Heart right ventricle (tissue), 16 donors: ENCODE results near the gene SLC25A47. TPM values are rescaled to one million over a fixed set of nuclear protein-coding genes. Genes with fewer than 3 reads are reported as not detected.
"Not testable (repeated sequence)": the region's sequence is repeated elsewhere in the genome, so short reads cannot be mapped to it uniquely, and the experiment has no call there.

ENCODE experiments used
- ATAC-seq, 8 donors: fragments of 200-7000 bp; cut with Tn5 transposase; one replicate each; pipeline ENCODE4 v1.9.1; 2020; ENCODE audit warnings: mild to moderate bottlenecking in 8 of 8, moderate library complexity in 8 of 8, moderate number of reproducible peaks in 1 of 8
- DNase-seq, 2 donors: peaks; one replicate each; pipeline ENCODE4 v3.0.0-alpha.2; 2020
- H3K27ac ChIP-seq, 10 donors: fragments of 200-600 bp; sonication (generic) in 2 of 10; one replicate each; pipeline versions ENCODE4 v1.5.0 to v1.8.0; 2020 to 2022; ENCODE audit warnings: mild to moderate bottlenecking in 3 of 10
- H3K27me3 ChIP-seq, 7 donors: fragments of 200-600 bp; one replicate each; pipeline ENCODE4 v1.8.0; 2021 to 2022; ENCODE audit warnings: mild to moderate bottlenecking in 2 of 7
- H3K36me3 ChIP-seq, 9 donors: fragments of 200-600 bp; sonication (generic) in 1 of 9; one replicate each; pipeline versions ENCODE4 v1.5.0 to v1.8.0; 2020 to 2022; ENCODE audit warnings: mild to moderate bottlenecking in 2 of 9
- H3K4me1 ChIP-seq, 9 donors: fragments of 200-600 bp; sonication (generic) in 1 of 9; one replicate each; pipeline versions ENCODE4 v1.5.0 to v1.8.0; 2020 to 2022; ENCODE audit warnings: mild to moderate bottlenecking in 4 of 9
- H3K4me3 ChIP-seq, 10 donors: fragments of 200-600 bp; sonication (generic) in 2 of 10; one replicate each; pipeline versions ENCODE4 v1.5.0 to v1.8.0; 2020 to 2022; ENCODE audit warnings: mild to moderate bottlenecking in 7 of 10, moderate library complexity in 2 of 10
- H3K9me3 ChIP-seq, 11 donors: fragments of 200-600 bp in 10 of 11; sonication (generic) in 2 of 11; one replicate each; pipeline versions ENCODE4 v1.5.0 to v1.8.0; 2013 to 2022; ENCODE audit warnings: mild to moderate bottlenecking in 2 of 11, control low read depth in 1 of 11, moderate library complexity in 1 of 11
- WGBS, 2 donors: extraction: QIAGEN DNeasy Blood & Tissue Kit; methylation state at CpG; one replicate each; pipeline ENCODE4 v1.1.7; 2013; ENCODE audit warnings: inconsistent platforms in 1 of 2; 5-methylcytosine and 5-hydroxymethylcytosine counted together
- intact Hi-C, 10 donors: fragments of 100-400 bp; cut with DNase I; formaldehyde crosslinking; loops; one replicate each; pipeline versions ENCODE4 v1.11.1 to v1.14.2; 2022
- polyA plus RNA-seq, 2 donors: library from polyadenylated mRNA; stranded (reverse); fragments of 200-250 nt; gene quantifications; one replicate each; pipeline ENCODE4 v1.2.3, GENCODE V29; 2013
- total RNA-seq, 10 donors: library from RNA; stranded (reverse); fragmentation: NEBNext Ultra II Directional in 3 of 10; extraction: Animal tissue kit (Norgen Biotek cat#: 25700) in 3 of 10; gene quantifications; one replicate each; pipeline versions ENCODE4 v1.2.1 to v1.2.4, GENCODE V29; 2021 to 2023
- TF ChIP-seq, protein P1 (sequence below), 9 donors: fragments of 200-600 bp; sonication (generic) in 2 of 9; IDR thresholded peaks; one replicate each; pipeline versions ENCODE4 v1.5.0 to v1.8.0; 2021 to 2022; ENCODE audit warnings: antibody characterized with exemption in 9 of 9, mild to moderate bottlenecking in 5 of 9, moderate library complexity in 1 of 9
- donor health status: Arrhythmogenic right ventricular cardiomyopathy.
- donor health status: ischemic (EF 13 %, LVEDD 7.1; RV severe dilation, severe dysfunction).
- donor health status: healthy with polysubstance abuse.
- donor health status: DM: no; HTN: yes; CAD: no.
- donor health status: DM: no; HTN: no; CAD: no.
- donor health status: ischemic (EF 25% LVEDD 6.9; RV normal size, moderate dysfunction).
- donor health status: ischemic (EF 25% LVEDD 5.7; RV mildly dilated, moderate dysfunction).
- donor health status: healthy.
- donor health status: DM: yes; HTN: yes; CAD: no.
- donor health status: Ischemic cardiomyopathy.
- donor health status: ischemic (EF 35%, LVEDD 5.7; RV mildly dilated, moderate dysfunction).
- donor health status: nonischemic (EF 11% LVEDD 7.7; RV severe dilation, severe dysfunction).
- donor health status: DM: yes; HTN: yes; CAD: no.
- donor health status: PGD.
- donor health status: ischemic (EF 29% LVEDD 5.4; RV normal size, mild dysfunction).
- donor health status: nonischemic (EF 23%, LVEDD 6.1; RV moderate dilation, normal function).

Gene SLC25A47
- total and polyA plus RNA-seq, 12 donors = not detected

GRCh38 chr14:100339766-100340422, 16.8 kb downstream of the SLC25A47 start:
- DNase-seq (no peak), ATAC-seq (peak in 4 of 8 donors; percentile 15 to 19 (median 16))
- intact Hi-C loops = no loop called here
- Histone ChIP-seq H3K4me1 (peaks cover 6 to 37% (median 24%) of the 10 kb centered on the region in 9 donors), H3K9me3 (no peaks in the 10 kb centered on the region), H3K36me3 (peaks cover 0 to 90% (median 36%) of the 10 kb centered on the region in 9 donors), H3K27ac (peak overlapping the region in 6 of 10 donors; percentile 18 to 89 (median 61)), H3K27me3 (no peaks in the 10 kb centered on the region), H3K4me3 (no peak overlapping the region)
- WGBS, 2 donors = 78 to 80% methylated on average over 6 of the region's 6 CpGs
- TF ChIP-seq, protein P1, sequence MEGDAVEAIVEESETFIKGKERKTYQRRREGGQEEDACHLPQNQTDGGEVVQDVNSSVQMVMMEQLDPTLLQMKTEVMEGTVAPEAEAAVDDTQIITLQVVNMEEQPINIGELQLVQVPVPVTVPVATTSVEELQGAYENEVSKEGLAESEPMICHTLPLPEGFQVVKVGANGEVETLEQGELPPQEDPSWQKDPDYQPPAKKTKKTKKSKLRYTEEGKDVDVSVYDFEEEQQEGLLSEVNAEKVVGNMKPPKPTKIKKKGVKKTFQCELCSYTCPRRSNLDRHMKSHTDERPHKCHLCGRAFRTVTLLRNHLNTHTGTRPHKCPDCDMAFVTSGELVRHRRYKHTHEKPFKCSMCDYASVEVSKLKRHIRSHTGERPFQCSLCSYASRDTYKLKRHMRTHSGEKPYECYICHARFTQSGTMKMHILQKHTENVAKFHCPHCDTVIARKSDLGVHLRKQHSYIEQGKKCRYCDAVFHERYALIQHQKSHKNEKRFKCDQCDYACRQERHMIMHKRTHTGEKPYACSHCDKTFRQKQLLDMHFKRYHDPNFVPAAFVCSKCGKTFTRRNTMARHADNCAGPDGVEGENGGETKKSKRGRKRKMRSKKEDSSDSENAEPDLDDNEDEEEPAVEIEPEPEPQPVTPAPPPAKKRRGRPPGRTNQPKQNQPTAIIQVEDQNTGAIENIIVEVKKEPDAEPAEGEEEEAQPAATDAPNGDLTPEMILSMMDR (IDR thresholded peaks at IDR 0.05) = no peak

DNA sequence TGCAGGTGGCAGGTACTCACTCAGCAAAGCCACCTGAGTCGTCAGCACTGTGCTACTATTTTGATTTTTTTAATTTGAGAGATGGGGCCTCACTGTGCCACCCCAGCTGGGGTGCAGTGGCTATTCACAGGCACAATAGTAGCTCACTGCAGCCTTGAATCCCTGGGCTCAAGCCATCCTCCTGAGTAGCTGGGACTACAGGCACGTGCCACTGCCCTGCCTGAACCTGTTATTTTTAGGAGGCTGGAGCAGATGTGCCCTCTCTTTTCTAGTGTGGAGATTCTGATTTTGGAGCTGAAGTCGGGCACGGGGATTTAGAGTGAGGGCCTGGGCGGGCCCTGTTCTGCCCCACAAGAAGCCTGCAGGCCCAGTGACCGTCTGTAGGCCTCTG, 17.3 kb downstream of the SLC25A47 start:
- WGBS, 2 donors = 63 to 69% methylated on average over 6 of the region's 6 CpGs
- no peaks in the 10 kb centered on the region for H3K9me3 ChIP-seq
- ATAC-seq (peak in 7 of 8 donors; percentile 22 to 68 (median 44)), DNase-seq (no peak)
- TF ChIP-seq, protein P1 (IDR thresholded peaks at IDR 0.05) = no peak
- H3K27ac ChIP-seq = peak overlapping the region in 9 of 10 donors; percentile 18 to 89 (median 63)
- peaks cover 0 to 84% (median 31%) of the 10 kb centered on the region in 9 donors for H3K36me3 ChIP-seq
- H3K4me1 ChIP-seq = peaks cover 6 to 37% (median 24%) of the 10 kb centered on the region in 9 donors
- intact Hi-C loops = no loop called here
- H3K4me3 ChIP-seq = no peak overlapping the region
- H3K27me3 ChIP-seq = no peaks in the 10 kb centered on the region

GRCh38 chr14:100341301-100342031, 18.3 kb downstream of the SLC25A47 start:
- 65 to 74% methylated on average over 8 of the region's 8 CpGs for WGBS, 2 donors
- peak; percentile 42 to 88 (median 80) for ATAC-seq

DNA sequence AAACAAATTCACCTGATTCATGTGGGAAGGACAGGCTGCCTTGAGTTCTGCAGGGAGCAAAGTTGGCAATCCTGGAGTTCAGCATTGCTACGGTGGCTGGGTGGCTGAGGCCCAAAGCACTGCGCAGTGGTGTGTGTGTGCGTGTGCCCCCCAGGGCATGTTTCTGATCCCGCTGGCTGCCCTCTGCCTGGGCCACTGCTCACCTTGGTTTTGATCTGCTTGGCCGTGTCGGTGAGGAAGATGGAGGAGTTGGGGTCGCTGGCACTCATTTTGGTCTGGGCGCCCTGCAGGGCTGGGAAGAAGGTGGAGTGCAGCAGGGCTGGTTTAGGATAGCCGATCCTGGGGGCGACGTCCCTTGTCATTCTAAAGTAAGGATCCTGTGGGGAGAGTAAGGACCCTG, 19.1 kb downstream of the SLC25A47 start:
- ATAC-seq (no peak), DNase-seq (no peak)
- H3K27ac ChIP-seq = peak overlapping the region in 4 of 10 donors; percentile 59 to 89 (median 70)
- no peak overlapping the region for H3K4me3 ChIP-seq
- intact Hi-C loops = no loop called here
- 95 to 98% methylated on average over 11 of the region's 11 CpGs for WGBS, 2 donors
- TF ChIP-seq, protein P1 (IDR thresholded peaks at IDR 0.05) = no peak
- H3K9me3 ChIP-seq = no peaks in the 10 kb centered on the region
- peaks cover 6 to 37% (median 24%) of the 10 kb centered on the region in 9 donors for H3K4me1 ChIP-seq
- H3K36me3 ChIP-seq = peaks cover 0 to 84% (median 35%) of the 10 kb centered on the region in 9 donors
- no peaks in the 10 kb centered on the region for H3K27me3 ChIP-seq

More at GRCh38 chr14:100341301-100342031, 18.3 kb downstream of the SLC25A47 start:
- DNase-seq = peak in 1 of 2 donors; percentile 43
- peak overlapping the region in 9 of 10 donors; percentile 18 to 89 (median 63) for H3K27ac ChIP-seq
- TF ChIP-seq, protein P1 (IDR thresholded peaks at IDR 0.05) = no peak
- H3K4me3 ChIP-seq = no peak overlapping the region
- no peaks in the 10 kb centered on the region for H3K27me3 ChIP-seq
- peaks cover 6 to 37% (median 24%) of the 10 kb centered on the region in 9 donors for H3K4me1 ChIP-seq
- intact Hi-C loops = no loop called here
- no peaks in the 10 kb centered on the region for H3K9me3 ChIP-seq
- peaks cover 0 to 84% (median 35%) of the 10 kb centered on the region in 9 donors for H3K36me3 ChIP-seq

DNA sequence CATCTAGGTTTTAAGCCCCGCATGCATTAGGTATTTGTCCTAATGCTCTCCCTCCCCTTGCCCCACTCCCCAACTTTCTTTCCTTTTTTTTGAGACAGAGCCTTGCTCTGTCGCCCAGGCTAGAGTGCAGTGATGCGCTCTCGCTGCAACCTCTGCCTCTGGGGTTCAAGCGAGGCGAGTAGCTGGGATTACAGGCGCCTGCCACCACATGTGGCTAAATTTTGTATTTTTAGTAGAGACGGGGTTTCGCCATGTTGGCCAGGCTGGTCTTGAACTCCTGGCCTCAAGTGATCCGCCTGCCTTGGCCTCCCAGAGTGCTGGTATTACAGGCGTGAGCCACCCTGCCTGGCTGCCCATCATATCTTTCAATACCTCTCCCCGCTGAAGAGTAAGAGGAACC, 19.7 kb downstream of the SLC25A47 start:
- H3K27ac ChIP-seq = peak overlapping the region in 2 of 10 donors; percentile 15 to 50
- 95 to 97% methylated on average over 12 of the region's 12 CpGs for WGBS, 2 donors
- H3K4me3 ChIP-seq, DNase-seq, ATAC-seq, H3K27me3 ChIP-seq, intact Hi-C loops, H3K9me3 ChIP-seq: not testable (repeated sequence)
- H3K4me1 ChIP-seq = peaks cover 6 to 37% (median 24%) of the 10 kb centered on the region in 9 donors
- peaks cover 0 to 84% (median 31%) of the 10 kb centered on the region in 9 donors for H3K36me3 ChIP-seq

DNA sequence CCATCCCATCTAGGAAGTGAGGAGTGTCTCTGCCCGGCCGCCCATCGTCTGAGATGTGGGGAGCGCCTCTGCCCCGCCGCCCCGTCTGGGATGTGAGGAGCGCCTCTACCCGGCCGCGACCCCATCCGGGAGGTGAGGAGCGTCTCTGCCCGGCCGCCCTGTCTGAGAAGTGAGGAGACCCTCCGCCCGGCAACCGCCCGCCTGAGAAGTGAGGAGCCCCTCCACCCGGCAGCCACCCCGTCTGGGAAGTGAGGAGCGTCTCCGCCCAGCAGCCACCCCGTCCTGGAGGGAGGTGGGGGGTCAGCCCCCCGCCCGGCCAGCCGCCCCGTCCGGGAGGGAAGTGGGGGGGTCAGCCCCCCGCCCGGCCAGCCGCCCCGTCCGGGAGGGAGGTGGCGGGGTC, 21.5 kb downstream of the SLC25A47 start:
- H3K4me3 ChIP-seq, H3K9me3 ChIP-seq, intact Hi-C loops, H3K27ac ChIP-seq, DNase-seq, H3K27me3 ChIP-seq, ATAC-seq: not testable (repeated sequence)
- WGBS, 2 donors = 92 to 100% methylated on average over 2 to 28 of the region's 35 CpGs
- peaks cover 0 to 85% (median 25%) of the 10 kb centered on the region in 9 donors for H3K36me3 ChIP-seq
- peaks cover 6 to 39% (median 24%) of the 10 kb centered on the region in 9 donors for H3K4me1 ChIP-seq
